Right ventricle myocardium superior (tissue), 1 donor: ENCODE results near the gene MGRN1. TPM values are rescaled to one million over a fixed set of nuclear protein-coding genes. Genes with fewer than 3 reads are reported as not detected.

Source experiments
- ATAC-seq: fragments of 200-7000 bp; cut with Tn5 transposase; one replicate; pipeline ENCODE4 v1.9.1; 2020; ENCODE audit warnings: mild to moderate bottlenecking; ENCODE audit not compliant: poor library complexity
- DNase-seq: peaks from one replicate; pipeline ENCODE4 v3.0.0-alpha.2; 2020
- intact Hi-C: fragments of 100-400 bp; cut with DNase I; formaldehyde crosslinking; loops from one replicate; pipeline ENCODE4 v1.11.2; 2022
- total RNA-seq: library from RNA; stranded (reverse); fragmentation: NEBNext Ultra II Directional; extraction: Animal tissue kit (Norgen Biotek cat#: 25700); gene quantifications from one replicate; pipeline ENCODE4 v1.2.1, GENCODE V29; 2021
- donor health status: DM: no; HTN: yes; CAD: no; lungs with severe emphysema.

Gene MGRN1
- total RNA-seq, 1 donor from 2014 or later, result 27.9 TPM

GRCh38 chr16:4601864-4602186, 22.8 kb upstream of the MGRN1 start:
- DNase-seq, result no peak
- intact Hi-C loops, result no loop called here
- ATAC-seq, result no peak

GRCh38 chr16:4602331-4602730, 22.3 kb upstream of the MGRN1 start:
- intact Hi-C loops, result no loop called here
- ATAC-seq (no peak), DNase-seq (no peak)

DNA sequence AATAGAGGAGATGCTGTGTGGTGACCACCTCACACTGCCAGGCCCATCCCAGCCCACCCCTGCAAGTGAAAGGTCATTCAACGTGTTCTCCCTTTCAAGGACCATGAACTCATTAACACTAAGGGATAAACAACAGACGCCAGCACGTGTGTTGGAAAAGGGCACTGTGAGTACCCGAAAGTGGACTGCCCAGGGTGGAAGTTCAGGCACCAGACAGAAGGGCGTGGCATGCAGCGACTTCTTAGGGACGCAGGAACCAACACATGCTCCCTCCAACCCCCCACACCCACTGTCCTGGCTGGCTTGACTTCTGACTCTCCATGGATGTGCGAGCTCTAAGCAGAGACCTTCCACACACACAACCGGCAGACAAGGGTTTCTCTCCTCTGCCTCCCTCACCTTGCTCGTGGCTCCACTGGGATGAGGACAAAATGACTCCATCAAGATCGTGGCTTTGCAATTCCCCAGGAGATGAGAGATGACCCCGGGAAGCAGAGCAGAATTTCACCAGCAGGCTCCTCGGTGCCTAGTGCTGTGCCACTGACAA, 20.9 kb upstream of the MGRN1 start:
- intact Hi-C loops, result no loop called here
- no peak for ATAC-seq
- DNase-seq, result no peak

DNA sequence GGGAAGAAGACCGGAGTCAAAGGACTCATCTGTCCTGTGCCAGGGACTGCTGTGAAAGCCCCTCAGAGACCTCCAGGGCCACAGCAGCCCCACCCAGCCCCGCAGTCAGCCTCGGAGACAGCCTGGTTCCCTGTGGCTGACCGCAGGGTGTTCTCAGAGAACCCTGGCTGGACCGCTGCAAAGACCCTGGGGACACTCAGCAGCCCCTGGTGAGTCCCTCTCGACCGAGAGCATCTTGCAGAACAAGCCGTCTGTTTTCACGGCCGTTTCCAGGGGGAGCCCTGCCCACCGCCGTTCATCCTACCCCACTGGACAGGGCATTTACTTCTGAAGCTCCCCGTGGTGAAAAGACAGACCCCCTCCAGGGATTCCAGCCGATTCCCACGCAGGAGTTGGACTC, 20.2 kb upstream of the MGRN1 start:
- no peak for DNase-seq
- ATAC-seq, result no peak
- intact Hi-C loops, result no loop called here

GRCh38 chr16:4606354-4606753, 18.3 kb upstream of the MGRN1 start:
- intact Hi-C loops, result no loop called here
- DNase-seq (no peak), ATAC-seq (no peak)

GRCh38 chr16:4607841-4608703, 16.6 kb upstream of the MGRN1 start:
- ATAC-seq (no peak), DNase-seq (no peak)
- intact Hi-C loops, result no loop called here

DNA sequence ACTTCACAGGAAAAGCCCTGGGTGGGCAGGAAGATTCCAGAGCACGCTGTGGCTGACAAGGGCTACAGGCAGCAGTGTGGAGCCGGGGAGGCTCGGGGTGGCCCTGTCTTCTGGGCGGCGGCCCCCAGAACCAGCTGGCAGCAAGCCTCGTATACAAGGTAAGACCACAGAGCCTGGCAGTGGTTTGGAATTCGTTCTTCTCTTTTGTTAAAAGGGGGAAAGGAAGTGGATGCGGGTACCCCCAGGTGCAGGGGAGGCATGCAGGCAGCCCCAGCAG, 16.0 kb upstream of the MGRN1 start:
- ATAC-seq (no peak), DNase-seq (no peak)
- intact Hi-C loops, result no loop called here

DNA sequence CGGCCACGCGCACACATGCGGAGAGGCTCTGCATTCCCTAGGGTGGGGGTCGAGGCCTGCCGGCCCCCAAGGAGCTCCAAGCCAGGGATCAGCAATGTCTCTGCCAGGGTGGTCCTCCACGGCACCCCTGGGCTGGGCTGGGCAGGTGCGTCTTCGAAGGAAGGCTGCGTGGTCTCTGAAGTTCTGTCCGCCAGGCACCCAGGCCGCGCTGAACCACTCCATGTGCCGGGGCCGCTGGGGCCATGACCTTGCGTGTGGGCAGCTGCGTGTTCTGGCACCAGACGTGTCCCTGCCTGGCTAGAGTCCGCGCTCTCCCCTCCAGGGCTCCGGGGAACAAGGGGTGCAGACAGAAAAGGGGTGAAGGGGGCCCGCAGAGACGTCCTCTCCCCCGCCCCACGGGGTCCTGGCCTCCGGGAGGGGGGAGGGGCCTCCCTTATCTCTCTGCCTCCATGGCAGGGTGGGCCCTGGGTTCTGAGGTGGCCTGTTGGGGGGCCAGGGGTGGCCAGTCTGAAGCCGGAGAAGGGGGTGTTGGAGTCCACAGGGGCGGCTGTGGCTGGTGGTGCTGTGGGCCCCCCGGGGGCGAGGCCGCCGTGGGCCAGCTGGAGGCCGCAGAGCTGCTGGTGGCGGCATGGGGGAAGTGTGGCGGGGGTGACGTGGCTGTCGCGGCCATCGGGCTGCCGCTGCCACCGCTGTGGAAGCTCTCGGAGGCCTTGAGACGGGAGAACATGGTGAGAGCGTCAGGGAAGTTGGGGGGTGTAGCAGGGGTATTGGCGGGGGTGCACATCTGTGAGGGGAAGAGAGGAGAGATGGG, 15.2 kb upstream of the MGRN1 start:
- no peak for DNase-seq
- no peak for ATAC-seq

DNA sequence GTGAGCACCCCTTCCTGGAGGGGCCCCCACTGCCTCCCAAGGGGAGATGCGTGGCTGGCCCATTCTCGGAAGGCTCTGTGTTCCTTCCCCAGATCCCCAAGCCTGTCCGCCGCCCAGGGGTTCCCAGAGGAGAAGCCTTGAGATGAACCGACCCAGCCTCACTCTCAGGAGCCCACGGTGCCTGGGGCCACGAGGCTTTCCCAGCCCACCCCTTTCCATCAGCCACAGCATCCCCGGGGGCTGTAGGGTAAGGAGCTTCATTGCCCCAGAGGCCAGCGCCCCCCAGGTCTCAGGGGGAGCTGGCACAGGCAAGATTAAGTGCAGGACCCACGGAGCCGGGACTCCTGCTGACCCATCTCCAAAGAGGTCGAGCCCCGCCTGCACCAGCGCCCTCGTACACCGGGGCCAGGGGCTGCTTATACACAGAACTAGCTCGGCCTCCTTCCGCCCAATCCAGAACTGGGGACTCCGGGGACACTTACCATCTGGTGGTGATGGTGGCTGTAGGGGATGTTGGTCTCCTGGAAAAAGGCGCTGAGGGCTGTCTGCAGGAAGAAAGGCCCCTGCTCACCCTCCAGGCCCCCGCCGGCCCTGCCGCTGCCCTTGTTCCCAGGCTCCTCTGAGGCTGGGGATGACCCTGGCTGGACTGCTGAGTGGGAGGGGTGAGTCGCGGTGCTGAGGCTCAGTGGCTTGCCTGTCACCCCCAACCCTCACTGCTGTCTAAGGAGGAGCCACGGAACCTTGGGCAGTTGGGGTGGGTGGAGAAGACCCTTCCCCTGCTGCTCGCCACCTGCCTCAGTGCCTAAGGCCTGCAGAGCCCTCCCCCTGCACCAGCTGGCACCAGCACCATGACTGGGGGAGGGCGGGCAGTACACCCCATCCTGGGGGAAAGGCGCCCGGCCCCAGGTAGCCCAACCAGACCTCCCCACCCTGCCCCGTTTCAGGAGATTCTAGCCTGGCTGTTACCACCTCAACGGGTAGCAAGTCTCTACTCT, 14.3 kb upstream of the MGRN1 start:
- ATAC-seq (no peak), DNase-seq (no peak)
- intact Hi-C loops, result no loop called here

More for the DNA sequence above, 15.2 kb upstream of the MGRN1 start:
- intact Hi-C loops, result no loop called here

GRCh38 chr16:4611337-4612021, 13.1 kb upstream of the MGRN1 start:
- no peak for DNase-seq
- intact Hi-C loops, result no loop called here
- ATAC-seq, result no peak

DNA sequence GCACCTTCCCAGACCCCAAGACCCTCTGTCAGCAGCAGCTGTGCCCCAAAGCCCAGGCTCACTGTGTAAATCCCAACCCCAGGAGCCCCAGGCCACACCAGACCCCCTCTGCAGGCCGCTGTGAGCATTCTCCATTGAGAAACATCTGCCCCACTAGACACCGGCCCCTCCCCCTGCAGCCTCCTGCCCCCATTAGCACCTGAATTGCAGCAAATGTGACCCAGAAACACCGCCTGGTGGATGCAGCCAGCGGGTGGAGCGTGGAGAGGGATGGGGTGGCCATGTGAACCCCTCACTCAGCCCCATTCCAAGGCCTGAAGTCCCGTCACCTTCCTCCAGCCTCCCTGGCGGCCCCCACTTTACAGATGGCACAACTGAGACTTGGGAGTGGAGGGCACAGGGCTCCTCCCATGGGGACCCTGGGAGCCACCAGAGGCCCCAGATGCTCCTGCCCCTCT, 12.1 kb upstream of the MGRN1 start:
- DNase-seq (no peak), ATAC-seq (no peak)
- intact Hi-C loops, result no loop called here

DNA sequence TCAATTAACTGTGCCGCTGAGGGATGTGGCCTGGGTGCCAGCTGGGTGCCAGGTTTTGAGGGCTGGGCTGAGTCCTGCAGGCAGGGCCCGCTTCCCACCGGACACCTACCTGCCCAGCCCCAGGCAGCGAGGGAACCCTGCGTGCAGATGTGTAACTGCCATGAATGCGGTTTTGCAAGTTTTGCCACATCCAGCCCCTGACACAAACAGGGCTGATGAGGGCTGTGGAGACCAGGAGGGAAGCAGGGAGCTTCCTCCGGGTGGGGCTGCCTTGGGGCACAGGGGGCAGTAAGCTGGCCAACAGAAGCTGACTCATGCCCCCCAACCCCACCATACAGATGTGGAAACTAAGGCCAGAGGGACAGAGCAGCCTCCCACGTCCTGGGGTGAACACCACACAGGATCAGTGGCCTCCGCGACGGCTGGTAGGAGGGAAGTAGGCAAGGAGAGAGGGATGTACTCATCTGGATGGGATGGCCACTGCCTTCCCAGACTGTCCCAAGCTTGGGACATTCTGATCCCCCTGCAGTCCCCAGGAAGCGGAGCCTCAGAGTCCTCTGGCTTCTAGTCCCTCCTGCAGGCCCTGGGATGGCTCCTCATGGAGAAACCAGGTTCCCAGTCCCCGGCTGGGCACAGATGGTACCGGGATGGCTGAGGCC, 11.5 kb upstream of the MGRN1 start:
- intact Hi-C loops, result no loop called here
- ATAC-seq (no peak), DNase-seq (no peak)

DNA sequence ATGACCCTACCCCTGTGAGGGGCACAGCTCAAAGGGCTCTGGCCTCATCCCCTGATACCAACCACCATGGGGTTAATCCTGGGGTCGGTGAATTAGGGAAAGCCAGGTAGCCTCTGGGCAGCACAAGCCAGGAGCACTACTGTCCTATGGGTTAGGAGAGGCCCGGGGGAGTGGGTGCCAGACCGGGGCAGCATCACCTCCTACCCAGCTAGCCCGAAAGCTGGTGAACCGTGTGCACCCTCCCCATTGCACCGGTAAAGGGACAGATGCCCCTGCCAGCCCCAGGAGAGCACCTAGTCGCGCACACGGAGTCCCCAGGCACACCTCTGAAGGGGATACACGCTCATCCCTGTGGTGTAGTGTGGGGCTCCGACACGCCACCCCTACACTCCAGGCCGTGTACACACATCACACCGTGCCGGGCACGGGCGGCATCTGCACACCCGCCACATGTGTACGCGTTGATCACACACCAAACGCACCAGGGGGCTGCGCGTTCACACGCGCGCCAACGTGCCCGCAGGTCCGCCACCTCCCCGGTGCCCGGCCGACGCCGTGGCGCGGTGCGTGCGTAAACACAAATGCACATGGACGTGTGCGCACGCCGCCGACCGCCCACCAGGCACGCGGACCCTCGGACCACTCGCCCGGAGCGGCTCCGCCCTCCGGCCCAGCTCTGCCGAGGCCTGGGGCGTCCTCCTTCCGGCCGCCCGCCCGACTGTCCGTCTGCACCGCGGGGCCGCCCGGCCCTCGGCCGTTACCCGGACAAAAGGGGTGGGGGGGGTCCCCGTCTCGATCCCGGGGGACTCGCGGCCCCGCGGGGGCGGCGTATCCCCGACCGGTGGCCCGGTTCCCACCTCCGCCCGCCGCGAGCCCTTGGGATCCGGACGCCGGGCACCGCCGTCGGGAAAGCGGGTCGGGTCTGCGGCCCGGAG, 10.7 kb upstream of the MGRN1 start:
- peak; percentile 60 for DNase-seq
- no peak for ATAC-seq
- intact Hi-C loops, result no loop called here

- intact Hi-C loops, result no loop called here
Measured at GRCh38 chr16:4614571-4615383, 9.8 kb upstream of the MGRN1 start, which contains the start of gene UBALD1. UBALD1 (minus strand) TSS chr16:4614888; CDS start chr16:4614797, 91 bp downstream.

GRCh38 chr16:4615384-4616046, 9.1 kb upstream of the MGRN1 start:
- ATAC-seq (no peak), DNase-seq (no peak)
- intact Hi-C loops, result no loop called here

More at GRCh38 chr16:4614571-4615383, 9.8 kb upstream of the MGRN1 start, which contains the start of gene UBALD1:
- ATAC-seq (peak; percentile 75), DNase-seq (peak; percentile 92)
